ENCODE measurements around the gene ARFGAP3.

Gene ARFGAP3

DNA sequence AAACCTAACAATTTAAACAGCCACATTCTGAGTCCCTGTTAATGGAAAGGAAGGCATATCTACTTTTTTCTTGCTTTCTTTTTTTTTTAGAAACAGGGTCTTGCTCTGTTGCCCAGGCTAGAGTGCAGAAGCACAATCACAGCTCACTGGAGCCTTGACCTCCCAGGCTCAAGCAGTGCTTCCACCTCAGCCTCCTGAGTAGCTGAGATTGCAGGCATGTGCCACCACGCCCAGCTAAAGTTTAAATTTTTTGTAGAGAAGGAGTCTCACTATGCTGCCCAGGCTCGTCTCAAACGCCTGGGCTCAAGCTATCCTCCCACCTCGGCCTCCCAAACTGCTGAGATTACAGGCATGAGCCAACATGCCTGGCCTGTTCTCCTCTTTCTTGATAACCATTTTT, 25.4 kb downstream of the ARFGAP3 start:
- Mint-ChIP-seq H3K9me3 (no peaks in the 10 kb centered on the region), H3K4me3 (no peak overlapping the region)

DNA sequence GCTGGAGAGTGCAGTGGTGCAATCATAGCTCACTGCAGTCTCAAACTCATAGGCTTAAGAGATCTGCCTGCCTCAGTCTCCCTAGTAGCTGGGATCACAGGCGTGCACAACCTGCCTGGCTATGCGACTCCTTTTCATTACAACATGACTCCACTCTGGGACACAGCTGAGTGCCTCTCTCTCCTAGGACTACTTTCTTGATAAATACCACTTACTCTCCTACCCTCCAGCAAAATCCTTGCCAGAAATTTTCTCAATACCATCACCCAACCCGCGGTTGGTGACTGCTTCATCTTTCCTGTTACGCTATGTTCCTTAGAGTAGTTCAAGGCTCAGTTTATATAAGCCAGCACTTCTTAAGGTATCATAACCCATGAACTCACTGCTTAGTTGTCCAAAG, 26.9 kb downstream of the ARFGAP3 start:
- peaks cover 9% of the 10 kb centered on the region for H3K4me1 Mint-ChIP-seq (ENCODE audit: low read depth)
- no peak overlapping the region for H3K27ac Mint-ChIP-seq
- no peak for DNase-seq
- no peak overlapping the region for H3K4me3 Mint-ChIP-seq
- H3K9me3 Mint-ChIP-seq: no peaks in the 10 kb centered on the region
- no peaks in the 10 kb centered on the region for H3K27me3 Mint-ChIP-seq
- H3K36me3 Mint-ChIP-seq (ENCODE audit: low read depth): peaks cover 75% of the 10 kb centered on the region

More for the DNA sequence above, 25.4 kb downstream of the ARFGAP3 start:
- Mint-ChIP-seq H3K4me1 (ENCODE audit: low read depth) (peaks cover 9% of the 10 kb centered on the region), H3K27me3 (no peaks in the 10 kb centered on the region), H3K27ac (no peak overlapping the region), H3K36me3 (ENCODE audit: low read depth) (peaks cover 77% of the 10 kb centered on the region)
- DNase-seq: no peak

DNA sequence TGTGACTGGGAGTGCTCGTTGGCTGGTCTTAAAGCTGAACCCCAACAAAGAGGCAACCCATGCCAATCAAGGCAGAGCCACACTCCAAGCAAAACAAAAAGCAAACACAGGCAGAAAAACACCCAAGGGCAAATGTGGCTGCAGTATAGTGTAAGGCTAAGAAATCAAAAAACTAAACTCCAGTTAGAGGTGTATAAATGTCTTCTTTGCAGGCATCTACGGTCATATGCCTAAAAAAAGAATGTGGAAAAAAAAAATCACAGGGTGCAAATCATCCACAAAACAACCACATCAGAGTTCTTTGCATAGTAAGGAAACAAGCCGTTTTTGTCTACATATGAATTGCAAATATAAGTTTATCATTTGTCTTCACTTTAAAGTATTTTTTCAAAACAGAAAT, 27.8 kb downstream of the ARFGAP3 start:
- peaks cover 73% of the 10 kb centered on the region for H3K36me3 Mint-ChIP-seq (ENCODE audit: low read depth)
- no peak for DNase-seq
- no peak overlapping the region for H3K4me3 Mint-ChIP-seq
- H3K9me3 Mint-ChIP-seq: no peaks in the 10 kb centered on the region
- H3K4me1 Mint-ChIP-seq (ENCODE audit: low read depth): peaks cover 8% of the 10 kb centered on the region
- H3K27me3 Mint-ChIP-seq: no peaks in the 10 kb centered on the region
- H3K27ac Mint-ChIP-seq: no peak overlapping the region

DNA sequence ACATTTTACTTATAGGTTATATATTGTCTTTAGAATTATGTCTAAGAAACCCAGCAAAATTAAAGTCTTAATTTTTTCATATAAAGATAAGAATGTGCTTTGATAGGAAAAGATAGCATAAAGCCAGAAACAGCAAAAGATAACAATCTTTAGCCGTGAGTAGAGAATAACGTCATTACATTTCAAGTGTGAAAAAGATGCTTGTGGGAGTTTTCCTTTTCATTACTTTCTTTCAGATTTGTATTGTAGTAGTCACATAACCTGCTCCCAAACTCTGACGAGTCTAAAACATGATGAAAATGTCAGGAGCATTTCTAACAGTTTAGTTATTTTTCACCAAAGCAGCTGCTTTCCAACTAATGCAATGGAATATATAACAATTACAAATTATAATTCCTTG, 31.3 kb downstream of the ARFGAP3 start:
- no peak overlapping the region for H3K4me3 Mint-ChIP-seq
- no peak for DNase-seq
- no peak overlapping the region for H3K27ac Mint-ChIP-seq
- no peaks in the 10 kb centered on the region for H3K9me3 Mint-ChIP-seq
- H3K4me1 Mint-ChIP-seq (ENCODE audit: low read depth): peaks cover 8% of the 10 kb centered on the region
- no peaks in the 10 kb centered on the region for H3K27me3 Mint-ChIP-seq
- H3K36me3 Mint-ChIP-seq (ENCODE audit: low read depth): peaks cover 66% of the 10 kb centered on the region

DNA sequence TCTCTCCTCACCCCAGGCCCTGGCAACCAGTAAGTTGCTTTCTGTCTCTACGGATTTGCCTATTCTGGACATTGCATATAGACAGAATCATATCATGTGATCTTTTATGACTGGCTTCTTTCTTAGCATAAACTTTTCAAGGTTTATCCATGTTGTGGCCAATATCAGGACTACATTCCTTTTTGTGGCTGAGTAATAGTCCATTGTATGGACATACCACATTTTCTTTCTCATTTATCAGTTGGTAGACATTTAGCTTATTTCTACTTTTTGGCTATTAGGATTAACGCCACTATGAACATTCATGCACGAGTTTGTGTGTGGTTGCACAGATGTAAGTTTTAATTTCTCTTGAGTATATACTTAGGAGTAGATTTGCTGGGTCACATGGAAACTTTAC, 35.7 kb downstream of the ARFGAP3 start:
- Mint-ChIP-seq H3K4me3 (no peak overlapping the region), H3K27ac (no peak overlapping the region), H3K36me3 (ENCODE audit: low read depth) (peaks cover 62% of the 10 kb centered on the region), H3K9me3 (no peaks in the 10 kb centered on the region), H3K27me3 (no peaks in the 10 kb centered on the region), H3K4me1 (ENCODE audit: low read depth) (no peaks in the 10 kb centered on the region)
- no peak for DNase-seq

DNA sequence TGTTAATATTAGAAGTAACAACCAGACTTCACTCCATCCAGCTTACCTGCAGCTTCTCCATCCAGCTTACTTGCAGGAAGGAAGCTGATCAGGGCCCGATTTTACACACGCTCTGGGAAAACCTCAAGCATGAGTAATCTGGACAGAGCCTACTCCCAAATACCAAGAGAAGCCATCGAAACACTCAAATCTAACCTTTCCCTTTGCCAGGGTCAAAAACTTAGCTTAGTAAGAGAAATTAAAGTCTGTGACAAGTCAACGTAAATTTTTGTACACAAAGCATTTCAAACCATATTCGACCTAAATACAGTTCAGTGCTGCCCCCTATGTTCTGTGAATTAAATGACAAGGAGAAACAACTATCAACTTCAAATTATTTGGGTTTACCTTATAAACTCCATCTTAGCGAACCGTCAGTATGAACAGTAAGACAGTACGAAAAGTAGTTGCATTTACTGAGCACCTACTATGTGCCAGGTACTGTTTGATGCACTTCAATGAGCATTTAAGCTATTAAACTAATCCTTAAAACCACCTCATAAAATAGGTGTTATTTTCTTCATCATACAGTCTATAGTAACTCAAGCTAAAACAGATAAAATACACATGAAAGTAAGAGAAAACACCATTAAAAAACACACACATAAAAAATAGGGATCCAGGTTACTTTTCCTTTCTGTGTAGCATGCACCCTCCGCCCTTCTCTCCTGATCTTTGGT, 36.9 kb downstream of the ARFGAP3 start:
- Mint-ChIP-seq H3K4me1 (ENCODE audit: low read depth) (no peaks in the 10 kb centered on the region), H3K36me3 (ENCODE audit: low read depth) (peaks cover 65% of the 10 kb centered on the region), H3K27ac (no peak overlapping the region), H3K4me3 (no peak overlapping the region), H3K9me3 (no peaks in the 10 kb centered on the region), H3K27me3 (no peaks in the 10 kb centered on the region)
- no peak for DNase-seq

DNA sequence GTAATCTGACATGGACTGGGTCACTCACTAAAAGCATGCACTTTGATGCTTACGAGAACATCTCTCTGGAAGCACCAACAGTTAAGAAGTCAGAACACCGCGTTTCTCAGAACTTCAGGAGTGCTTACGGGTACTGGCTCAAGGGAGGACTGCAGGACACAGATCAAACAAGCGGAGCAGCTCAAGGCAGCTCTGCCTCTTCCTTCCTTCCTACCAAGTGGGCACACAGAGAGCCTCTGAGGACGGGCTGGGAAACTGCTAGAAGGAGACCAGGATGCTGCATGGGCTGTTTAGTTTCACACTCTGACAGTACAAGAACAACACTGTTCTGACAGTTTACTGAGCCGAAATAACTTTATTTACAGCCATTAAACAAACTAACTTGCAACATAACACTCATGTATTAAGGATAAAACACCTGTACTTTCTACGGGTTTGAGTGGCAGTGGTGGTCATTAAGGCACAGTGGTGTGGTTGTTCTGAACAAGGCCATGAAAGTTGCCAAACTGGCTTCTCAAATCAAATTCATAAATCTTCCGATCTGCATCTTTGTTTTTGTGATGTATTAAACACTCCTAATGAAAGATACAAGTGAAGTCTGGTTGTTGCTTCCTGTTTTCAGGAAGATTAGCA, 37.5 kb downstream of the ARFGAP3 start:
- Mint-ChIP-seq H3K27me3 (no peaks in the 10 kb centered on the region), H3K4me1 (ENCODE audit: low read depth) (no peaks in the 10 kb centered on the region), H3K4me3 (no peak overlapping the region), H3K36me3 (ENCODE audit: low read depth) (peaks cover 64% of the 10 kb centered on the region), H3K9me3 (no peaks in the 10 kb centered on the region), H3K27ac (no peak overlapping the region)
- DNase-seq: no peak

DNA sequence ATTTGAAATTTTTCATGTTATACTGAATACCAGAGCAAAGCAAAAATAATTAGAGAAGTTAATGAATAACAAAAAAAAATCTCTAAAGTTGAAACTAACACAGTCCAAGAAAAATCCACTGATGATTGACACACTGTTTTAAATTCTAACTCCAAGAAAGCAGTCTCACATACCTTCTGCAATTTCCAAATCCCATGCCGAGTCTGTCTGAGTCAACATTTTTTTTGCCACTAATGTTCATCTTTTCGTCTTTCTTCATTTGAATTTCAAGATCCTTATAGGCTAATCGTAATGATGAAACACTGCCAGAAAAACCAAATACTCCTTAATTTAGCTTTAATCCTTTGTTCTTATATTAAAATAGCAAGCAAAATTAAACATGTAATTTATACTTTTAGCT, 39.5 kb downstream of the ARFGAP3 start:
- Mint-ChIP-seq H3K4me3 (no peak overlapping the region), H3K4me1 (ENCODE audit: low read depth) (no peaks in the 10 kb centered on the region), H3K36me3 (ENCODE audit: low read depth) (peaks cover 65% of the 10 kb centered on the region), H3K27me3 (no peaks in the 10 kb centered on the region), H3K27ac (no peak overlapping the region), H3K9me3 (no peaks in the 10 kb centered on the region)
- no peak for DNase-seq

DNA sequence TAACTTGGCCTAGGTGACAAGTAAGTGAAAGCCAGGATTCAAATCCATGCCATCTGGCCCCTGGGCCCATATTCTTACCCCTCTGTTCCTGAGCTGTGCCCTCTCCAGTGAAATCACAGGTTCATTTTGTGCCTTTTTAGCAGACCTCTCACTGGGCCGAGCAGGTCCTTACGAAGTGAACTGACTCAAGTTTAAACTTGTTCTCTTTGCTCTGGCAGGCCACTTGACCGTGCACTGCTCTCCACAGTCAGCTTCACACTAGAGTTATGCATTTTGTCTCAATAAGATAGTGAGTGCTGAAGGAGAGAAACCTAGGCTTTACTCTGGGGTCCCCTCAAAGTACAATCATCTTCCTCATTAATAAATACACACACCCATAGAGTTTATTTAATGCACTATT, 40.7 kb downstream of the ARFGAP3 start:
- no peaks in the 10 kb centered on the region for H3K4me1 Mint-ChIP-seq (ENCODE audit: low read depth)
- H3K9me3 Mint-ChIP-seq: no peaks in the 10 kb centered on the region
- no peaks in the 10 kb centered on the region for H3K27me3 Mint-ChIP-seq
- DNase-seq: no peak
- no peak overlapping the region for H3K27ac Mint-ChIP-seq
- no peak overlapping the region for H3K4me3 Mint-ChIP-seq
- peaks cover 56% of the 10 kb centered on the region for H3K36me3 Mint-ChIP-seq (ENCODE audit: low read depth)

DNA sequence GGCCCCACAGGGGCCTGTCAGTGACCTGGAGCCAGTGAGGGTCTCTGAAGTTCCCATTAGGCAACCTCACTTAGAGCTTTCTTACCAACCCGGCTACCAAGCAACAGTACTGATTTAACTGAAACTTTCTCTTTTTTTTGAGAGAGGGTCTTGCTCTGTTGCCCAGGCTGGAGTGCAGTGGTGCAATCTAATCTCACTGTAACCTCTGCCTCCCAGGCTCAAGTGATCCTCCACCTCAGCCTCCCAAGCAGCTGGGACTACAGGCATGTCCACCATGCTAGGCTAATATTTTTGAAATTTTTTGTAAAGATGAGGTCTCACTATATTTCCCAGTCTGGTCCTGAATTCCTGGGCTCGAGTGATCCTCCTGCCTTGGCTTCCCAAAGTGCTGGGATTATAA, 42.5 kb downstream of the ARFGAP3 start:
- Mint-ChIP-seq H3K27ac (no peak overlapping the region), H3K27me3 (no peaks in the 10 kb centered on the region), H3K4me3 (no peak overlapping the region), H3K4me1 (ENCODE audit: low read depth) (no peaks in the 10 kb centered on the region), H3K36me3 (ENCODE audit: low read depth) (peaks cover 58% of the 10 kb centered on the region), H3K9me3 (no peaks in the 10 kb centered on the region)
- no peak for DNase-seq

DNA sequence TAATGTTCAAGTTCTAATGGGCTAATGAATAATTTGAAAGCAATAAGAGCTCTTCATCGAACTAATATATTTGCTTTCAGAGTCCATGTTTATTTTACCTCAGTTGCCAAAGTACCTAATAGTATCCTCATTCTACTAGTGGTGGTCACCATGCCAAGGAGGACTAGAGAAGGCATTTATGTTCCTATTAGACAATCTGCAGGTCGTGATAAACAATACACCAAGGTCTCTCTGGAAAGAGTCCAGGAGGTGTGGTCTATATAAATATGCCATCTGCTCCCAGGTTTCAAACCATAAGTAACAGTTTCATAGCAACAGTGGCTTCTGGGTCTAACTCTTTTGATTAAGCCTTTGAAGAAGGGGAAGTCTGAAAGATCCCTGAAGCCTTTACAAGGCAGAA, 42.9 kb downstream of the ARFGAP3 start:
- Mint-ChIP-seq H3K4me3 (no peak overlapping the region), H3K4me1 (ENCODE audit: low read depth) (no peaks in the 10 kb centered on the region), H3K9me3 (no peaks in the 10 kb centered on the region), H3K27me3 (no peaks in the 10 kb centered on the region), H3K36me3 (ENCODE audit: low read depth) (peaks cover 61% of the 10 kb centered on the region), H3K27ac (no peak overlapping the region)
- no peak for DNase-seq

DNA sequence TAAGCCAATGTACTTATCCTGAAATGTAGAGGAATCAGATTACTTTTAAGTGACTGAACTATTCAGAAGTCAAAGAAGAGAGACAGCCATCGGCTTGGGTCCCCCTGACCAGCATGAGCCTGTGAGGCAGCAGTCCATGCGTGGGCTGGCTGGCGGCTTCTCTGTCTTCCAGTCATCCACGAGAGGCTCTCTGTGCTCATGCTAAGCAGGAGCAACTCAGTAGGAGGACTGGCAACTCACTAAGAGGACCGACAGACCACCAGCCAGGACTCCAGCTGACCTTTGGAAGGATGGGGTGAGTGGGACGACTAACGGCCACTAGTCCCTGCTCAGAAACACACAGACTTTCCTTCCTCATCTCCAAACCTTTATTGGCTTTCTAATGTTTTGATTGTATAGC, 43.6 kb downstream of the ARFGAP3 start:
- H3K36me3 Mint-ChIP-seq (ENCODE audit: low read depth): peaks cover 67% of the 10 kb centered on the region
- DNase-seq: no peak
- H3K27me3 Mint-ChIP-seq: no peaks in the 10 kb centered on the region
- no peaks in the 10 kb centered on the region for H3K9me3 Mint-ChIP-seq
- H3K4me3 Mint-ChIP-seq: no peak overlapping the region
- no peak overlapping the region for H3K27ac Mint-ChIP-seq
- H3K4me1 Mint-ChIP-seq (ENCODE audit: low read depth): no peaks in the 10 kb centered on the region

DNA sequence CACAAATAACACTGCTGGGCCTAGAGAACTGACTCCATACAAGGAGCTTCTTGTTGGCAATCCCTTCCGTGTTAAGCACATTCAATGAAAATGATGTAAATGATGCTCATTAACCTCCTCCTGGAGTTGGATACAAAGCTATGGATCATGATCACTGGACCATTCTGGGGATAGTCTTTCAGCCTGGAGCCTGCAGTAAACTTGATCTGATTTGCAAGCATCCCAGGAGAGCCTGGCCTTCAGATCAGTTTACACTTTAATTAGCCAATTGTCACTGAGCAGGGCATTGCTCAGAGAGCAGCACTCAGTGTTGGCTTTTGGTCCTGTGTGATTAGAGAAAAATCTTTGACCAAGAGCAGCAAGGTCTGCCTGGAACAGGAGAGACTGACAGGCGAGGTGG, 45.6 kb downstream of the ARFGAP3 start:
- H3K27ac Mint-ChIP-seq: no peak overlapping the region
- no peaks in the 10 kb centered on the region for H3K9me3 Mint-ChIP-seq
- peaks cover 71% of the 10 kb centered on the region for H3K36me3 Mint-ChIP-seq (ENCODE audit: low read depth)
- H3K4me3 Mint-ChIP-seq: no peak overlapping the region
- no peaks in the 10 kb centered on the region for H3K27me3 Mint-ChIP-seq
- no peak for DNase-seq
- H3K4me1 Mint-ChIP-seq (ENCODE audit: low read depth): no peaks in the 10 kb centered on the region

DNA sequence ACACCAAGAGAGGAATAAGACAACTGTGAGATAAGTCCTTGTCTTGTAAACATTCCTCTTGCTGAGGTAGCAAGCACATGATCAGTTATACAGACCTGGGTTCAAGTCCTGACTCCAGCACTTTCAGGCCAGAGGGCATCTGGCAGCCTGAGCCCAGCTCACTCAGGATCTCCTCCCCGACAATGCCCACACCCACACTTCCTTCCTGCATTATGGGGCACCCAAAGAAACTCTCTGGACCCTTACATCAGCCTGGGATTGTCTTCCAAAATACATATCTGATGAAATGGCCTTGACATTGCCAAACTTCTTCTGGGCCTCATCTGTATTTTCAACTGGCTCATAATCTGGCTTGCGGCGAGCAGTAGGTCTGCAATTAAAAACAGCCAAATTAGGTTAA, 48.6 kb downstream of the ARFGAP3 start:
- H3K36me3 Mint-ChIP-seq (ENCODE audit: low read depth): peaks cover 72% of the 10 kb centered on the region
- H3K27me3 Mint-ChIP-seq: no peaks in the 10 kb centered on the region
- no peak overlapping the region for H3K4me3 Mint-ChIP-seq
- DNase-seq: no peak
- peak overlapping the region; percentile 41 for H3K27ac Mint-ChIP-seq
- no peaks in the 10 kb centered on the region for H3K9me3 Mint-ChIP-seq
- H3K4me1 Mint-ChIP-seq (ENCODE audit: low read depth): no peaks in the 10 kb centered on the region

DNA sequence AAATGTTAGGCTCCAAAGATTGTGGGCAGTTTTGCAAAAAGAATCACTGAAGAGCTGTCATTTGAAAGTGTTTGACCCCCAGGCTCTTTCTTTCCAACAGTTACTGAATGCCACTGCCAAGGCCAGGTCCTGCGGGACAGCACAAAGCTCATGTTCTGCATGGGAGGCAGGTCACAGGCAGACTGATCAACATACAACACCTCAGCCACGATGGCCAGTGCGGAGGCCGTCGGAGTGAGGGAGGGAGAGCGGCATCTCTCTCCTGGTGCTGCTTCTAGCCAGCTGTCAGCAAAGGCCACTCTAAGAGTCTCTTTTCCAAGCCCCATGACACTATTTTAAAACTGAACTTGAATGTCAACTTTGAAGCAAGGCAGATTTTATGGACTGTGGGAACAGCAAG, 49.9 kb downstream of the ARFGAP3 start:
- Mint-ChIP-seq H3K27ac (no peak overlapping the region), H3K4me1 (ENCODE audit: low read depth) (no peaks in the 10 kb centered on the region), H3K9me3 (no peaks in the 10 kb centered on the region), H3K4me3 (no peak overlapping the region), H3K27me3 (no peaks in the 10 kb centered on the region), H3K36me3 (ENCODE audit: low read depth) (peaks cover 70% of the 10 kb centered on the region)
- no peak for DNase-seq
